ENCODE data around the gene GIT2. TPM values are rescaled to one million over a fixed set of nuclear protein-coding genes. Genes with fewer than 3 reads are reported as not detected.

The GIT2 gene
- total and polyA plus RNA-seq, 2 donors (not counting 1 experiment from before 2014, with no cell fraction given), result 75.2 to 163 TPM

GRCh38 chr12:109950625-109951024, 45.5 kb downstream of the GIT2 start:
- H4K20me1 ChIP-seq (ENCODE audit: control insufficient read depth, insufficient read depth, low read length, poor library complexity, severe bottlenecking), result no peaks in the 10 kb centered on the region
- peaks cover 38% of the 10 kb centered on the region for H3K4me1 Mint-ChIP-seq
- peak overlapping the region; percentile 4 for H3K27ac Mint-ChIP-seq
- no peaks in the 10 kb centered on the region for H3K27me3 Mint-ChIP-seq
- no peak overlapping the region for H2AFZ ChIP-seq (ENCODE audit: insufficient read depth, low read depth, low read length, poor library complexity, severe bottlenecking)
- DNase-seq (no peak), ATAC-seq (ENCODE audit: low read depth) (no peak)
- peak overlapping the region in 1 of 2 donors; percentile 45 for H3K27ac ChIP-seq (ENCODE audit: low read length in 2 of 2)
- POLR2A ChIA-PET, result no interaction called here
- intact Hi-C loops (cut with micrococcal nuclease), result no loop called here
- no peak overlapping the region for H3K4me2 ChIP-seq (replicated peaks; ENCODE audit: low read depth, low read length, poor library complexity, severe bottlenecking)
- no peaks in the 10 kb centered on the region for H3K9me3 Mint-ChIP-seq (ENCODE audit: insufficient read depth)
- no peak overlapping the region for H3K4me3 ChIP-seq (ENCODE audit: control extremely low read depth in 1 of 5, extremely low read depth in 1 of 5, insufficient read depth in 1 of 5, low read depth in 2 of 5, low read length in 4 of 5)
- peaks cover 28 to 81% of the 10 kb centered on the region in 2 experiments for H3K36me3 ChIP-seq (replicated peaks in 1 of 2; ENCODE audit: control extremely low read depth in 1 of 2, control insufficient read depth in 1 of 2, extremely low read depth in 1 of 2, insufficient read depth in 2 of 2, low read length in 1 of 2)
- H3K4me3 Mint-ChIP-seq, result no peak overlapping the region
- CTCF ChIA-PET, result no interaction called here
- H3K4me1 ChIP-seq (ENCODE audit: control insufficient read depth in 2 of 2, insufficient read depth in 2 of 2, low read length in 2 of 2), result peaks cover 21 to 25% of the 10 kb centered on the region in 2 donors
- H3K9ac ChIP-seq (ENCODE audit: low read length), result no peak overlapping the region
- H3K79me2 ChIP-seq (ENCODE audit: control insufficient read depth, insufficient read depth, low read length), result no peaks in the 10 kb centered on the region
- TF ChIP-seq EZH2 (IDR thresholded peaks at IDR 0.05; ENCODE audit: borderline replicate concordance, insufficient read depth, low read depth, low read length, poor library complexity, severe bottlenecking), result no peak
- TF ChIP-seq CTCF (IDR thresholded peaks at IDR 0.05), result no peak
- H3K27me3 ChIP-seq (replicated peaks in 1 of 4; ENCODE audit: control extremely low read depth in 1 of 4, control insufficient read depth in 3 of 4, insufficient read depth in 4 of 4, low read length in 3 of 4), result no peaks in the 10 kb centered on the region
- H3K9me3 ChIP-seq (ENCODE audit: control extremely low read depth in 1 of 3, control insufficient read depth in 2 of 3, insufficient read depth in 1 of 3, low read length in 2 of 3), result no peaks in the 10 kb centered on the region

- no peak for ATAC-seq (ENCODE audit: low read depth)
- no peak overlapping the region for H3K9ac ChIP-seq (ENCODE audit: low read length)
These were observed 47.1 kb downstream of the GIT2 start for GRCh38 chr12:109949089-109949488.

More at GRCh38 chr12:109949089-109949488, 47.1 kb downstream of the GIT2 start:
- H3K27ac ChIP-seq (ENCODE audit: low read length in 2 of 2), result peak overlapping the region in 1 of 2 donors; percentile 45
- Mint-ChIP-seq H3K9me3 (ENCODE audit: insufficient read depth) (no peaks in the 10 kb centered on the region), H3K27me3 (no peaks in the 10 kb centered on the region), H3K27ac (no peak overlapping the region), H3K4me3 (no peak overlapping the region), H3K4me1 (peaks cover 38% of the 10 kb centered on the region)
- H3K4me1 ChIP-seq (ENCODE audit: control insufficient read depth in 2 of 2, insufficient read depth in 2 of 2, low read length in 2 of 2), result peaks cover 21 to 25% of the 10 kb centered on the region in 2 donors
- CTCF ChIA-PET, result no interaction called here
- peaks cover 33 to 86% of the 10 kb centered on the region in 2 experiments for H3K36me3 ChIP-seq (replicated peaks in 1 of 2; ENCODE audit: control extremely low read depth in 1 of 2, control insufficient read depth in 1 of 2, extremely low read depth in 1 of 2, insufficient read depth in 2 of 2, low read length in 1 of 2)
- no peak for TF ChIP-seq EZH2 (IDR thresholded peaks at IDR 0.05; ENCODE audit: borderline replicate concordance, insufficient read depth, low read depth, low read length, poor library complexity, severe bottlenecking)
- TF ChIP-seq CTCF (IDR thresholded peaks at IDR 0.05), result no peak
- H3K4me3 ChIP-seq (ENCODE audit: control extremely low read depth in 1 of 5, extremely low read depth in 1 of 5, insufficient read depth in 1 of 5, low read depth in 2 of 5, low read length in 4 of 5), result no peak overlapping the region
- H3K9me3 ChIP-seq (ENCODE audit: control extremely low read depth in 1 of 3, control insufficient read depth in 2 of 3, insufficient read depth in 1 of 3, low read length in 2 of 3), result no peaks in the 10 kb centered on the region
- intact Hi-C loops (cut with micrococcal nuclease), result no loop called here
- no peaks in the 10 kb centered on the region for H4K20me1 ChIP-seq (ENCODE audit: control insufficient read depth, insufficient read depth, low read length, poor library complexity, severe bottlenecking)
- no peak for DNase-seq
- H2AFZ ChIP-seq (ENCODE audit: insufficient read depth, low read depth, low read length, poor library complexity, severe bottlenecking), result no peak overlapping the region
- H3K79me2 ChIP-seq (ENCODE audit: control insufficient read depth, insufficient read depth, low read length), result no peaks in the 10 kb centered on the region
- POLR2A ChIA-PET, result no interaction called here
- no peaks in the 10 kb centered on the region for H3K27me3 ChIP-seq (replicated peaks in 1 of 4; ENCODE audit: control extremely low read depth in 1 of 4, control insufficient read depth in 3 of 4, insufficient read depth in 4 of 4, low read length in 3 of 4)
- 80% methylated on average over 1 of the region's 1 CpG for WGBS (ENCODE audit: insufficient coverage)
- no peak overlapping the region for H3K4me2 ChIP-seq (replicated peaks; ENCODE audit: low read depth, low read length, poor library complexity, severe bottlenecking)

Data from B cell (primary cell).